Activated naive CD8-positive, alpha-beta T cell treated with anti-CD3 and anti-CD28 coated beads, Interleukin-2, amount 50 U/mL, for 16 hours (primary cell): Measurements from ENCODE around the gene DNASE1L2.

Experiments
- DNase-seq: peaks from one replicate; pipeline ENCODE4 v3.0.0-alpha.2; 2020; ENCODE audit warnings: low read depth, low spot score

The DNASE1L2 gene

DNA sequence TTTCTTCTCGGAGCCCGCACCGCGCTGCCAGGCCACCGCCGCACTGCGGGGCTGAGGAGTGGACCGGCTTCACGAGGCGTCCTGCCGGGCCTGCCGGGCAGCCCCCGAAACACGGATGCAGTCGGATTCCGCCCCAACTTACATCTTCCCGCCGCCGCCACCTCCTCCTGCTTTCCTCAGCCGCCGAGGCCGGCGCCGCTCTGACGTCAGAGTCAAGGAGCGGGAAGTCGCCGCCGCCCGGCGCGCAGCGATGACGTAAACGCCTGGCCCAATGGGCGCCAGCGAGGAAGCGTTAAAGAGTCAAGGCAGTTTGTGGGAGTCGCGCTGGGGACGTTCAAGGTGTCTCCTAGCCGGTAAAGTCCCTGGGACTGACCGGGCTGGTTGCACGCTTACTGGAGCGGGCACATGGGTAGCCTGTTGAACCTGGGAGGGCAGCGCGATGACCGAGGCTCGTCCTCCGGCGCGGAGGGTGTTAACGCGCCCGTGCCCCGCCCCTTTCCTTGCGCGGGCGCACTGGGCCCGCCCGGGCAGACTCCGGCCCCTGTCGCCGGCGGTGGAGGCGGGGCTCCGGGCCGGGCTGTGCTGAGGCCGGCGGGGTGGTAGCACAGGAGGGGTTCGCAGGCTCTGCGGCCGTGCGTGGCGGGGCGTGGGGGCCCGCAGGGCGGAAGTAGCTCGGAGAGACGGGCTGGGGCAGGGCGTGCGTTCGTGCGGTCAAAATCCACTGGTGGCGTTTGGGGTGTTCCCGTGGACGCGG, 31.8 kb downstream of the DNASE1L2 start, which contains the start of gene RNPS1:
Gene RNPS1, minus strand, starts transcription at position 214 of the 754 bp plus-strand sequence. CDS start 3,483 bp downstream, outside the sequence.
- peak; percentile 89 for DNase-seq

DNA sequence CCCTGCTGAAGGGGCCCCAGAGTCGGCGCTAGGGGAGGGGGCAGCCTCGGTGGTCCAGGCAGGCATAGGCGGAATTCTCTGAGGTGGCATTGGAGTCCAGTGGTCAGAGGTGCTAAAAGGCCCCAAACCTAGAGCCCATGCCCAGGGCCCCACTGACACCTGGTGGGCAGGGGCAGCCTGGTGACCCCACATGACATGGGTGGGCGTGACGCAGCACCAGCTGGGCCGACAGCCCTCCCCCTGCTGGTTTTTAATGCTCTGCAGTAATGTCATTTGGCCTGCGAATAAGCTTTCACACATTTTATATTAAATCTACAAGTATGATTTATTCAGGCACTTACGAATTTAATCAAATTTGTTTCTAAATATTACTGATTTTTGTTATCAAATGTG, 33.8 kb downstream of the DNASE1L2 start:
- no peak for DNase-seq

DNA sequence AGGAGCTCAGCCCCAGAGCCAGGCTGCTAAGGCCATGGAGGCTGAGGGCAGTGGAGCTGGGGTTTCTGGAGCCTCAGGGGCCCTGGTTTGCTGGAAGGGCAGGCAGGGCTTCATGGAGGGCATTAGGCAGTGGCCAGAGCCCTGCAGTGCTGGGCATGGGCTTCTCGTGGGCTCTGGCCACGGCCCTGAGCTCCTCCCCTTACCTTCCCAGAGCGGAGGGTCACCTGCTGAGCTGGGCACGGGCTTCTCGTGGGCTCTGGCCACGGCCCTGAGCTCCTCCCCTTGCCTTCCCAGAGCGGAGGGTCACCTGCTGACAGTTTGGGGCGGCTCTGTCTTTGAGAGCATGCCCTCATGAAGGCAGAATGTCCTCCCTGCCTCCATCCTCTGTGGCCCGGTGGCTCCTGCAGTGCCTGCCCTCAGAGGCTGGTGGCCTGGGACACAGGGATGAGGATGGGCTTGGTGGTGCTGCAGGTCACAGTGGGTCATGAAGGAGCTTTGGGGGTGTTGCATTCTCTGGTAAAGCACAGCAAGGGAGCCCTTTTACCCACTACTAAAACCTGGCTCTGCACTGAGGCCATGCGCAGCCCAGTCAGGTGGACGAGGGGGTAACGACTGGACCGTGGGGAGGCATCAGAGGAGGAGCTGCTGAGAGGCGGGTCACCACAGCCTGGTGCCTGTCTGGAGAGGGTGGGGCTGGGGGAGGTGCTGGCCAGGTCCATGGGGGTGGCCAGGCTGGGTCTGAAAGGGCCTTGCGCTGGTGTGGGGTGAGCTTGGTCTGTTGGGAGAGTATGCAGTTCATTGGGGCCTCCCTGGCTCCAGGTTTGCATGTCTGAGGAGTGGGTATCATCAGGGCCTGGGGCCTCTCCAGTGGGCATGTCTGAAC, 34.6 kb downstream of the DNASE1L2 start:
- DNase-seq, result no peak

DNA sequence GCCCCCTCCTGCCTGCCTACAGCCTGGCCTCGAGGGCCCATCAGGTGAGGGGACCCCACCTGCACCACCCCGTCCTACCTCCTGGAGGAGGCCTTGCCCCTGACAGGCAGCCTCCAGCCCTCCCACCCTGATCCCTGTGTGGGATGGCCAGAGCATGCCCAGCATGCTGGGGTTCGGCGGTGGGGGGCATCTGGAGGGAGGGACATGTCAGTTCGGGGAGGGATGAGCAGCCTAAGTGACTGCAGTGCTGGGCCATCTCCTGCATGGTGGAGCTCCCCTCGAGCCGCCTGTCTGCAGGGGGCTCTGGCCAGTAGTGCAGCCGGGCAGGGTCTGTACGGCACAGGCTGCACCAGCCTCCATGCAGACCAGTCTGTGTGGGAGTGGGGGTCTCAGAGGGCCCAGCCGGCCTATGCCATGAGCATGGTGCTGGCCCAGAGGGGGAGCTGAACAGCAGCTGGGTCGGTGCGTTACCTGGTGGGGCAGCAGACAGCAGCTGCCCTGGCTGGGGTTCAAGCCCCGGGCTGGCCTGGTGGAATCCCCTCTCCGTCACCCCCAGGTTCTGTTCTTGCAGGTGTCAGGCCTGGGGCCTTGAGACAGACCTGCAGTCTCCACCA, 35.7 kb downstream of the DNASE1L2 start:
- DNase-seq, result no peak

DNA sequence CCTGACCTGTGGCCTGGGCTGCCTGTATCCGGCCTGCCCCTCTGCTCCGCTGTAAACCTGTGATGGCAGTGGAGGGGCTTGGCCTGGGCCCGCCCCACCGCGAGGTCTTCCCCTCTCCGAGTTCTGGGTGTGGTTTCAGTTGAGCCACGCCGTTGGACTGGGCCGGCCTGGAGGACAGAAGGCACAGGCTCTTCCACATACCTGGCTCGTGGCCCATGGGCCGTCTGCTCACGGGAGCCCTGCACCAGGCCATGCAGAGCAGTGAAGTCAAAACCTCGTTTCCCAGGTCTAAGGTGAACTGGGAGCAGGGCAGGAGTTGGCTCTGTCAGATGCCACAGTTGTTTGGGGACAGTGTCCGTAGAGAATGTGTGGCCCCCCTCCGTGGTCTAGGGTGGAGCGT, 37.2 kb downstream of the DNASE1L2 start:
- no peak for DNase-seq

DNA sequence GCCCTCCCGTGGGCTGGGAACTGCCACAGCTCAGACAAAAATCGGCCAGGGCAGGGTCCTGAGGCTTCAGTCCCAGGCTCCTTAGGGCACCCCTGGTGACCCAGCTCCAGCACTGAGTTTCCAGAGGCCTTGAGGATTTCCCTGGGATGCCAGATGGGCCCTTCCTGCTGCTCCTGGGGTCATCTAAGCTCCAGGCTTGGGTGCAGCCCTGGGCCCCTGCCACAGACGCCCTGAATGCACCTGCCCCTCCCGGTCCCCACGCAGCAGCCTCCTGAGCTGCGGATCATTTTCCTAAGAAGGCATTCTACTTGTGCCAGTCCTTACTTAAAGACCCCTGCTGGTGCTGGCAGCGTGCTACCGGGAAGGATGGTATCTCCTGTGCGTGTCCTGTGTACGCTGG, 37.7 kb downstream of the DNASE1L2 start:
- DNase-seq, result no peak

DNA sequence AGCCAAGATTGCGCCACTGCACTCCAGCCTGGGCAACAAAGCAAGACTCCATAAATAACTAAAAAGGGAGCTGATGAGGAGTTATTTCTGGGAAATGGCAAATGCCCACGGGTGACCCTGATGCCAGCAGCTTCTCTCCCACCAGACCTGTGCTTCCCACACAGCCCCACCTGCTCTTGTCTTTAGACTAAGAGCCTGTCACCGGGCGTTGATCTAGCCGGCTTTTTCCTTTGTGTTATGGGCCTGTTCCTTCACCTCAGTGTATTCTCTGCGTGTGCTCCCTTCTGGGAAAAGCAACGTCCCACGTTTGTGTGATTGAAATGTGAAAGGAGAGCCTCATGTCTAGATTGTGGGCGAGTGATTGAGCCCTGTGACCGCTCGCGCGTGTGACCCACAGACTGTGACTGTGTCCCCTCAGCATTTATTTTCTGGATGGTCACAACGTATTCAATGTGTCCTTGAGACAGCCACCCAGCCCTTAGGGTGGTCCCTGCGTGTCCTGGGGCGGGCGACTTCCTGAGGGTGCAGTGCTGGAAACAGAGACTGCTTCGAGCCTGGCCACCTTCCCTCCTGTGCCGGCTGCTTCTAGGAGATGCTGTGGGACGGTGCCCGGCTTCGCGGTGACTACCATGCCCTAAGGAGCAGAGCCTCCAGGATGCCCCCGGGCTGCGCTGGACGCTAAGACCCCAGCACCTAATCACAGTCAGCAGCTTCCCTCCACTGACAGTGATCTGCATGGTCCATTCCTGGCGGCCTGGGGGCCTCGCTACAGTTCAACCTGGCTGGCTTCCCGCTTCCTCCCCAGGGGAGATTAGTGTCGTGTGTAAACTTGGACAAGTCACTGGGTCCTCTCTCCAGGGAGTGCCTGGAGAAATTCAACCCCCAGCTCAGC, 39.5 kb downstream of the DNASE1L2 start:
- DNase-seq, result no peak

DNA sequence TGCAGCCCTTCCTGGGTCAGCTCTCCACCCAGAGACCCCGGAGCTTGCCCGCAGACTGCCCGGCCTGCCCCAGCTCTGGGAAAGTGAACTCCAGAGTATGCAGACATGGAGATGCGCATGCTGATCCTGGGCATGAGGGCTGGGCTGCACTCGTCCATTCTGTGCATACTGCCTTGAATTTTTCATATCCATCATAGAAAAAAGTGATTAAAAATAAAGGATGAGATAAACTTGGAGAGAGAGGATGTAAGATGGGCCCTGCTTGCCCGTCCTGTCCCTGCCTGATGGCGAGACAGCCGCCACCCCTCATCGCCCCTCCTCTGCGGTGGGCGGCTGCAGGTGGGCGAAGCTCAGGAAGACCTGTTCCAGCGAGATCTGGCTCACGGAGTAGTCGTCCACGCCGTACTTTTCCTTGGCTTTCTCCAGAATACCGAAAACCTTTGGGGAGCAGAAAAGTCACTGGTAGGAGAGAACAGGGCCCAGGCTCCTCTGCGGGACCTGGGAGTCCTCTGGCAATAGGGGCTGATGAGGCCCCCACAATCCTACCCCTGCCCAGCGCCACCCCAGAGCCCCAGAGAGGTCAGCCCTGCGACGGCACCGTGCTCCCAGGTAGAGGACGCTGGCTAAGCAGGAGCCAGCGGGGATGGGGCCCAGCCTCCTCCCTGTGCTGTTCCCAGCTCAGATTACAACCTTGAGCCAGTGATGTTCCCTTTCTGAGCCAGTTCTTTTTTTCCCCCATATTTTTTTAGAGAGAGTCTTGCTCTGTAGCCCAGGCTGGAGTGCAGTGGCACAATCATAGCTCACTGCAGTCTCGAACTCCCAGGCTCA, 40.3 kb downstream of the DNASE1L2 start:
- DNase-seq, result no peak

DNA sequence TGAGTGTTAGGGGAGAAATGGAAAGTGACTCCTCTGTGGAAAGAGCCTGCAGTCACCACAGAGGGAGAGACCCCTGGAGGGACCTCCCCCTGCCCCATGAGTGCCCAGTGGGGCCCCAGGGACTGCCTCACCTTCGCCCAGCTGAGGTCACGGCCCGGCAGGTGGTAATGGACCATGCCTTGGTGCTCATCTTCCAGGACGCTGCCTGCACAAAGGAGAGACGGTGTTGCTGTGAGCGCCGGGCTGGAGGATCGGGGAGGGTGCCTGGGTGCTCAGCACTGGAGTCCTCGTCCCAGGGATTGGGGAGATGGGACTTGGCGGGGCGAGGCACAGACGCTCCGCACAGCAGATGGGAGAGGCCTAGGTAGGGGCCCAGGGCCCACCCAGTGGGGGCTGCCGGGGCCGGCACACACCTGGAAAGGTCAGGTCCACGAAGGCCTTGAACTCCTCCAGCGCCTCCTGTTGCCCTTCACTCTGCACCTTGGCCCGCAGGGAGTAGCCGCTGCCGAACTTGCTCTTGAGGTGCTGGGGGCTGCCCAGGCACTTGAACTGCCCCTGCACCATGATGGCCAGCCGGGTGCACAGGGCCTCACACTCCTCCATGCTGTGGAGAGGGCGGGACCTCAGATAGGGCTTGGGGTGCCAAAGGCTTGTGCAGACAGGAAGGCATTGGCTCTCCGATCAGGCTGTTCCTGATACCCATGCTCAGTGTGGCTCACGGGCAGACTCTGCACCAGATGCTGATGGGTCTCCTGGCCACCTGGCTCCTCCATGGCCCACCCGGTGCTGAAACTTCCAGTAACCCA, 41.4 kb downstream of the DNASE1L2 start:
- no peak for DNase-seq

DNA sequence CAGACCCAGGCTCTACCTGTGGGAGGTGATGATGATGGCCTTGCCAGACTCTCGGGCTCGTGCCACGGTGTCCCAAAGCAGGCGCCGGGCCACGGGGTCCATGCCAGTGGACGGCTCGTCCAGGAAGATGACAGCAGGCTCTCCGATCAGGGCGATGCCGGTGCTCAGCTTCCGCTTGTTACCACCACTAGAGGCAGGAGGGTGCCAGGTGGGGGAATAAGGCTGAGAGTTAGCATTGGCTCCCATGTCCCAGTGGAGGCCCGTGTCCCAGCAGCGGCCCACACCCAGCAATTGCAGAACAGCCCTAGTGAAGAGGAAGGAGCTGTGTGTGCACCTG, 42.0 kb downstream of the DNASE1L2 start:
- no peak for DNase-seq

DNA sequence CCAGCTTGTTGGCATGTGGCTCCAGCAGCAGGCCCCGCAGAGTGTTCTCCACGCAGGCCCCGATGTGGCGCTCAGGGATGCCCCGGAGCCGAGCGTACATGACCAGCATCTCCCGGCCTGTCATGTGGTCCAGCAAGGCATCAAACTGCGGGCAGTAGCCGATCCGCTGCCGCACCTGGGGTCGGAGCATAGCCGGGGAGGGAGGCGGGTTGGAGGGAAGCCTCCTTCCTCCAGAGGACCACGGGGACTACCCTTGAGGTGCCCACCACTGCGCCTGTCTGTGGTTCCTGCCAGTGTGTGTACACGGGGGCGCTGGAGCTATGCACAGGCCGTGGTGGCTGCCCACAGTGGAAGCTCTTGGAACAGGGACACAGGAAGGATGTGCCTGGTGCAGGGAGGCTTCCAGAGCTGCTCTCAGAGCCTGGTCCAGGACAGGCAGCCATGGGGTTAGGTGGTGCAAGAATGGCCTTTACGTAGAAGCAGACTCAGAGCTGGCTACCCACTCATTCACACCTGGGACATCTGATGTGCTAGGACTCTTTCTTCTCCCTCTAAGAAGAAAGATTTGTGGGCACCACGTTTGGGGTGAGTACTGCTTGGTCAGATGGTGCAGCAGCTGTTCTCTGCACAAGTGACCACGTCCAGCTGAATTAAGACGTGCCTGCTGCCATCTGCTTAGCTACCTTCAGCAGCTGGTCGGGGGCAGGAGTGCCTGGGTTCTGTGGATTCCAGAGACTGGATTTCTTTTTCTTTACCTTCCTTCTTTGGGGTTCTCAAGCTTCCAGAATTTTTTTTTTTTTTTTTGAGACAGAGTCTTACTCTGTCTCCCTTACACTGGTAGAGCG, 42.9 kb downstream of the DNASE1L2 start:
- no peak for DNase-seq

DNA sequence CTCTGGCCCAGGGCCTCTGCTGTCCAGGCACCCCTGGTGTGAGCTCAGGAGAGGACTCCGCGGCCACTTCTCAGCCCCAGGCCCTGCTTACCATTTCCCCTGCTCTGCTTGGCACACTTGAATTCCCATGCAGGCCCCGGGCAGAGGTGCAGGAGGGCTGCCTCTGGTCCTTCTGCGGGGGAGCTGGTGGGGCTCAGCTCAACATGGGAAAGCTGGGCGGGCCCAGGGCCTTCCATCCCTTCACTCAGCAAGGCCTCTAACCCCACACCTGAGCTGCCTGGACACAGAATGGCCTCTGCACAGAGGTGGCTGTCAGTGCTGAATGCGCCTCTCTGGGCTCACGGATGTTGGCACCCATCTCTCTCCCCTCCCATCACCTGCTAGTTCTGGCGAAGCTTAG, 44.2 kb downstream of the DNASE1L2 start:
- DNase-seq, result no peak

DNA sequence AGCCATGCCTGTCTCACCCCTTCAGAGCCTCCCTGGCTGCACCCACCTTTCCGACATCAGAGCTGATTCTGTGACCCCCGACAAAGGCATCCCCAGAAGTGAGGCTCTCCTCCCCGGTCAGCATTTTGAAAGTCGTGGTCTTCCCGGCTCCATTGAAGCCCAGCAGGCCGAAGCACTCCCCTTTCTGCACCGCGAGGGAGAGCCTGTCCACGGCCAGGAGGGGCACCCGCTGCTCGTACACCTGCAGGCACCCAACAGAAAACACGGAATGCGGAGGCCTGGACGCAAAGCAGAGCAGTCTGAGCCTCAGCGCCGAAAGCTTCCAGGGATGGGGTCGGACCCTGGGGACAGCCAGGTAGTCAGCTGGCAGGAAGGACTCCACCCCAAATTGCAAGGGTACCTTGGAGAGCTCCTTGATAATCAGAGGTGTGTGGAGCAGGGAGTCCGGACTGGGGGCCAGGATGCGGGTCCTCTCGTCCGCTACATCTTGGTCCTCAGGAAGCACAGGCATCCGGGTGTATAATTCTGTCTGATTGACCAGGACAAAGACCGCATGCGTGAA, 44.8 kb downstream of the DNASE1L2 start:
- no peak for DNase-seq

DNA sequence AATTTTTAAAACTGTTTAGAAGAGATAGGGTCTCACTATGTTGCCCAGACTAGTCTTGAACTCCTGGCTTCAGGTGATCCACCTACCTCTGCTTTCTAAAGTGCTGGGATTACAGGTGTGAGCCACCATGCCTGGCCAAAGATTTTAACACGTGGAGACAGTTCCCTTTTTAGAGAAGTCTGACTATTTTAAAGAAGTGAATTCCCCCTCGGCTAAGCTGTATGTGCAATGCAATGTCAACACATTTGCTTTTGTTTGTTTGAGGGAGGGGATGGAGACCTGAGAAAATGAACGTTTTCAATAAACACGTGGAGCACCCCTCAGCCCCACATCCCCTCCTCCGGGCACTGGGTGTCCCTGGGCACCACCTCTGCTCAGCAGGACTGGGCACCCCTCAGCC, 46.0 kb downstream of the DNASE1L2 start:
- no peak for DNase-seq

DNA sequence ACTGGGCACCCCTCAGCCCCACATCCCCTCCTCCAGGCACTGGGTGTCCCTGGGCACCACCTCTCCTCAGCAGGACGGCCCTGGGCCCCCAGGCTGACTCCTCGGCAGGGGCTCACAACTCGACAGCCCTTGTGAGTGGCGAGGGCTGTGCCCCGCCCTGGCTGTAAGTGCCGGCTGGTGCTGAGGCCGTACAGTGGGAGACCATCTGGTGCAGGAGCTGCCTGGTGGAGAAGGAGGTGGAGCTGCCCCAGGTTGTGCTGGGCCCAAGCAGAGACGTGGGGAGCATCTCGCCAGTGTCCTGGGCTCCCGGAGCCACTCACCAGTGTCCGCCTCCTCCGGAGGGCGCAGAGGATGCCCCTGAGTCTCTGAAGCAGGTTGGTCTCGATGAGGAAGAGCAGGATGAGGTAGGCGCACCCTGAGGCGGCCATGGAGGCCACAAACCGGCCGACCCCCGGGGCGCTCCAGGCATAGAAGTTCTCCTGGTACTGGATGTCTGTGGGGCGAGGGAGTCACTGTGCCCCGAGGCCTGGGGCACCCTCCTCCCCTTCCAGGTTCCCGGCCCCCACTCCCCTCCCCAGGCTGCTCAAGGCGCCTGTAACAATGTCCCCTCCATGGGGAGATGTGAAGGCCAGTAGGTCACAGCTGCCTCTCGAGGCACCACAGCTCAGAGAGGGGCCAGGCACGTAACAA, 46.8 kb downstream of the DNASE1L2 start:
- DNase-seq, result no peak

DNA sequence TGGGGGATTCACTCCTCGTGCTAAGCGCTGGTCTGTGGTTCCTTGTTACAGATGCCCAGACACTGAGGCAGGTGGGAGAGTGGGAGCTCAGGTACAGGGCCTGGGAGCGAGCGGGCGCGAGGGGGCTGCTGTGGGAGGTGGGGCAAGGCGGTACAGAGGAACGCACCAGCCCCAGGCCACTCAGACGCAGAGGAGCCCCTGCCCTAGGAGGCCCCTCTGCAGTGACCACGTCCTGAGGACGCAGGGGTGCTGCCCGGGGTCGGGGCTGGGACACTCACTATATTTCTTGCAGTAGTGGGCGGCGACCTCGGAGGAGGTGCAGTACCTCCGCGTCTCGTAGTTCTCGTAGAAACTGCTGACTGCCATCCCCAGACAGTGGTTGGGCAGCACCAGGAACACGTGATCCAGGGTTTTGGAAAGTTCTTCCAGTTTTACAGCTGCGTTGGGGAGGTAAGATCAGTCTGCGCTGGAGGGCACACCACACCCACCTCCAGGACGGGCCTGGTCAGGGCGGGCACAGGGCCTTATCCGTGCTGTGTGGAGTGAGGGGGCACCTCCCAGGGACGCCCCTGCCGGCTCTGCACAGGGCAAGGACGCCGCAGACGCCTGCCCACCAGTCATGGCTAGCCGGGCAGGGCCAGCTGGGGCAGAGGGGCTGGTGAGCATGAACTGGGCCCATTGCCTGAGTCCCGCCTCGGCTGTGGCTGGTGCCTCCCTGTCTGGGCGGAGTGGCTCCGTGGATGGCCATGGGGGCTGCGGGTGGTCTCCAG, 47.9 kb downstream of the DNASE1L2 start:
- DNase-seq, result no peak
